A673 (cell line): ENCODE results near the gene HSD11B1L. TPM values are rescaled to one million over a fixed set of nuclear protein-coding genes. Genes with fewer than 3 reads are reported as not detected.

Experiments
- BruUV-seq: library from RNA; stranded (reverse); fragments of 400-500 nt; replicated peaks from 2 replicates; lab custom pipeline; 2021; lab: Mats Ljungman, UMichigan
- CTCF ChIA-PET: fragments of 300-600 bp; sonication (Branson Sonifier 250); formaldehyde crosslinking; loops from one replicate; lab custom pipeline; 2022; ENCODE audit warnings: antibody characterized with exemption; lab: Charles Lee
- POLR2A ChIA-PET: fragments of 300-600 bp; sonication (Branson Sonifier 250); formaldehyde crosslinking; loops from one replicate; lab custom pipeline; 2022; ENCODE audit warnings: antibody characterized with exemption; ENCODE audit not compliant: low non-redundant PET; lab: Charles Lee
- DNase-seq: peaks from one replicate; pipeline ENCODE4 v3.0.0-alpha.2; 2015; ENCODE audit warnings: low spot score
- H3K27ac ChIP-seq: fragments of 200-600 bp; sonication (generic); 2 replicates; pipeline ENCODE4 v1.5.1; 2016; ENCODE audit warnings: mixed run types, low read depth, mild to moderate bottlenecking, mixed read lengths, antibody characterized with exemption, low read length; ENCODE audit not compliant: poor library complexity, severe bottlenecking
- H3K27me3 ChIP-seq: fragments of 200-600 bp; sonication (generic); replicated peaks from 2 replicates; pipeline ENCODE4 v1.6.1; 2017; ENCODE audit warnings: mixed run types, low read depth, mild to moderate bottlenecking, mixed read lengths, antibody characterized with exemption, low read length; ENCODE audit not compliant: insufficient read depth, poor library complexity
- H3K36me3 ChIP-seq: fragments of 200-600 bp; sonication (generic); 2 replicates; pipeline ENCODE4 v1.6.1; 2016; ENCODE audit warnings: mixed run types, mild to moderate bottlenecking, mixed read lengths, antibody characterized with exemption, low read length; ENCODE audit not compliant: insufficient read depth, poor library complexity, severe bottlenecking
- H3K4me1 ChIP-seq: fragments of 200-600 bp; sonication (generic); 2 replicates; pipeline ENCODE4 v1.6.1; 2017; ENCODE audit warnings: mixed run types, mild to moderate bottlenecking, mixed read lengths, antibody characterized with exemption, low read length; ENCODE audit not compliant: insufficient read depth, poor library complexity, severe bottlenecking
- H3K4me3 ChIP-seq: fragments of 200-600 bp; sonication (generic); 2 replicates; pipeline ENCODE4 v1.5.1; 2016; ENCODE audit warnings: low read depth, mixed run types, mild to moderate bottlenecking, mixed read lengths, low read length; ENCODE audit not compliant: poor library complexity, severe bottlenecking
- H3K9me3 ChIP-seq: fragments of 200-600 bp; sonication (generic); 2 replicates; pipeline ENCODE4 v1.6.1; 2016; ENCODE audit warnings: mixed run types, low read depth, mild to moderate bottlenecking, mixed read lengths, antibody characterized with exemption, low read length; ENCODE audit not compliant: poor library complexity, severe bottlenecking
- CTCF ChIP-seq: fragments of 300-800, 200-600 bp; sonication (generic); conservative IDR thresholded peaks from 2 replicates; pipeline ENCODE4 v1.5.1; 2017; ENCODE audit warnings: low read depth, mild to moderate bottlenecking, antibody characterized with exemption, low read length, moderate library complexity, mixed read lengths
- EZH2 ChIP-seq: fragments of 200-600 bp; sonication (generic); IDR thresholded peaks from 2 replicates; pipeline ENCODE4 v1.6.1; 2017; ENCODE audit warnings: borderline replicate concordance, low read depth, mild to moderate bottlenecking, mixed read lengths, antibody characterized with exemption, low read length; ENCODE audit not compliant: poor library complexity, severe bottlenecking
- intact Hi-C: fragments of 100-400 bp; cut with micrococcal nuclease; formaldehyde crosslinking; loops from one replicate; pipeline ENCODE4 v1.10.0; 2022; ENCODE audit not compliant: unreplicated experiment
- total RNA-seq: library from RNA; stranded (reverse); gene quantifications from 2 replicates; pipeline ENCODE4 v1.2.3, GENCODE V29; 2021

The HSD11B1L gene
- total RNA-seq, 1 experiment from 2014 or later, result 5.7 TPM

- peak overlapping the region; percentile 91 for H3K4me3 ChIP-seq
- H3K27ac ChIP-seq, result peak overlapping the region; percentile 87
- H3K36me3 ChIP-seq, result no peaks in the 10 kb centered on the region
- intact Hi-C loops, result no loop called here
- no peaks in the 10 kb centered on the region for H3K27me3 ChIP-seq
- no peak for TF ChIP-seq CTCF
- ChIA-PET POLR2A (no interaction called here), CTCF (no interaction called here)
- H3K4me1 ChIP-seq, result no peaks in the 10 kb centered on the region
- no peak for DNase-seq
- H3K9me3 ChIP-seq, result no peaks in the 10 kb centered on the region
- BruUV-seq, result no TSS peak
Observed at GRCh38 chr19:5679289-5680083, 1.3 kb upstream of the HSD11B1L start.

- BruUV-seq, result TSS peak; percentile 68
- peak overlapping the region; percentile 91 for H3K4me3 ChIP-seq
- no peak for DNase-seq
Observed at GRCh38 chr19:5680084-5680436, 767 bp upstream of the HSD11B1L start.

GRCh38 chr19:5681391-5682106 lies 722 bp downstream of the HSD11B1L start:
- no TSS peak for BruUV-seq
- POLR2A ChIA-PET, result no interaction called here
- H3K27ac ChIP-seq, result no peak overlapping the region
- DNase-seq, result no peak
- no peaks in the 10 kb centered on the region for H3K27me3 ChIP-seq
- TF ChIP-seq EZH2, result no peak
- no peak for TF ChIP-seq CTCF
- peak overlapping the region; percentile 91 for H3K4me3 ChIP-seq
- H3K4me1 ChIP-seq, result no peaks in the 10 kb centered on the region
- H3K9me3 ChIP-seq, result no peaks in the 10 kb centered on the region
- intact Hi-C loops, result no loop called here
- H3K36me3 ChIP-seq, result no peaks in the 10 kb centered on the region
- CTCF ChIA-PET, result no interaction called here

More at GRCh38 chr19:5680084-5680436, 767 bp upstream of the HSD11B1L start:
- no peaks in the 10 kb centered on the region for H3K9me3 ChIP-seq
- no peak for TF ChIP-seq CTCF
- no peak for TF ChIP-seq EZH2
- intact Hi-C loops, result no loop called here
- no peaks in the 10 kb centered on the region for H3K4me1 ChIP-seq
- CTCF ChIA-PET, result no interaction called here
- POLR2A ChIA-PET, result no interaction called here
- H3K36me3 ChIP-seq, result no peaks in the 10 kb centered on the region
- H3K27me3 ChIP-seq, result no peaks in the 10 kb centered on the region
- peak overlapping the region; percentile 87 for H3K27ac ChIP-seq
